Testis (tissue), 3 donors: ENCODE data around the gene RPA1. TPM values are rescaled to one million over a fixed set of nuclear protein-coding genes. Genes with fewer than 3 reads are reported as not detected.
"Not testable (repeated sequence)": the region's sequence is repeated elsewhere in the genome, so short reads cannot be mapped to it uniquely, and the experiment has no call there.

Experiments
- DNase-seq: peaks from one replicate; pipeline ENCODE4 v3.0.0-alpha.2; 2019
- H3K27ac ChIP-seq, 2 donors: fragments of 200-600 bp; sonication (generic); one replicate each; pipeline ENCODE4 v1.5.1; 2019
- H3K27me3 ChIP-seq: fragments of 200-600 bp; sonication (generic); one replicate; pipeline ENCODE4 v1.5.1; 2019
- H3K36me3 ChIP-seq: fragments of 200-600 bp; sonication (generic); one replicate; pipeline ENCODE4 v1.5.1; 2017; ENCODE audit warnings: low read depth; ENCODE audit errors: missing control alignments
- H3K4me1 ChIP-seq: fragments of 200-600 bp; sonication (generic); one replicate; pipeline ENCODE4 v1.5.1; 2019
- H3K4me3 ChIP-seq, 2 donors: fragments of 200-600 bp; sonication (generic); one replicate each; pipeline ENCODE4 v1.5.1; 2017 to 2019
- H3K9me3 ChIP-seq: fragments of 200-600 bp; sonication (generic); one replicate; pipeline ENCODE4 v1.5.1; 2017
- CTCF ChIP-seq, 3 experiments: fragments of 450-650 bp in 2 of 3; fragments of 200-600 bp in 1 of 3; sonication (generic) in 1 of 3; IDR thresholded peaks; one replicate each; pipeline ENCODE4 v1.5.1; 2016 to 2019; ENCODE audit warnings: antibody characterized with exemption in 3 of 3, mild to moderate bottlenecking in 2 of 3, moderate library complexity in 1 of 3
- POLR2A ChIP-seq: fragments of 450-650 bp; IDR thresholded peaks from one replicate; pipeline ENCODE4 v1.6.1; 2017; ENCODE audit warnings: antibody characterized with exemption, mild to moderate bottlenecking, moderate library complexity
- WGBS, 2 donors: methylation state at CpG; one replicate each; pipeline ENCODE4 v1.1.5; 2018; 5-methylcytosine and 5-hydroxymethylcytosine counted together
- intact Hi-C: fragments of 100-400 bp; cut with DNase I; formaldehyde crosslinking; loops from one replicate; pipeline ENCODE4 v1.15.1; 2023; ENCODE audit warnings: low total_unique reads
- polyA plus RNA-seq: library from polyadenylated mRNA; stranded (reverse); fragments of 350-450 nt; fragmentation: Illumina TruSeq; extraction: RNeasy Lipid Tissue Mini Kit (QIAGEN cat#74804); gene quantifications from one replicate; pipeline ENCODE4 v1.2.3, GENCODE V29; 2014; ENCODE audit warnings: low read depth, low replicate concordance; ENCODE audit not compliant: insufficient read depth
- total RNA-seq, 2 donors: library from RNA; depleted of rRNA; stranded (reverse); fragments of >200 nt; gene quantifications; one replicate each; pipeline ENCODE4 v1.2.3, GENCODE V29; 2016

The RPA1 gene
- total and polyA plus RNA-seq, 3 donors from 2014 or later = 31.7 to 52.9 (median 36.4) TPM

GRCh38 chr17:1847191-1847590 lies 17.4 kb downstream of the RPA1 start:
- no peaks in the 10 kb centered on the region for H3K36me3 ChIP-seq

GRCh38 chr17:1852327-1852726 lies 22.5 kb downstream of the RPA1 start:
- Histone ChIP-seq H3K36me3 (no peaks in the 10 kb centered on the region), H3K4me1 (no peaks in the 10 kb centered on the region), H3K27ac (no peak overlapping the region), H3K27me3 (no peaks in the 10 kb centered on the region), H3K9me3 (no peaks in the 10 kb centered on the region), H3K4me3 (no peak overlapping the region)
- intact Hi-C loops = no loop called here
- DNase-seq = no peak
- 64 to 78% methylated on average over 6 of the region's 6 CpGs for WGBS, 2 donors
- TF ChIP-seq CTCF (IDR thresholded peaks at IDR 0.05) = no peak
- TF ChIP-seq POLR2A = no peak

More at GRCh38 chr17:1847191-1847590, 17.4 kb downstream of the RPA1 start:
- no peaks in the 10 kb centered on the region for H3K4me1 ChIP-seq
- TF ChIP-seq CTCF (IDR thresholded peaks at IDR 0.05) (no peak), POLR2A (no peak)
- H3K4me3 ChIP-seq = no peak overlapping the region
- no peak overlapping the region for H3K27ac ChIP-seq
- H3K9me3 ChIP-seq = no peaks in the 10 kb centered on the region
- intact Hi-C loops = no loop called here
- H3K27me3 ChIP-seq = no peaks in the 10 kb centered on the region
- WGBS, 2 donors = 84 to 98% methylated on average over 3 of the region's 3 CpGs
- no peak for DNase-seq

- Histone ChIP-seq H3K27me3 (no peaks in the 10 kb centered on the region), H3K4me3 (no peak overlapping the region), H3K9me3 (no peaks in the 10 kb centered on the region), H3K36me3 (no peaks in the 10 kb centered on the region), H3K27ac (no peak overlapping the region), H3K4me1 (no peaks in the 10 kb centered on the region)
- TF ChIP-seq POLR2A (no peak), CTCF (IDR thresholded peaks at IDR 0.05) (no peak)
- no peak for DNase-seq
- intact Hi-C loops = no loop called here
- 89 to 90% methylated on average over 3 of the region's 3 CpGs for WGBS, 2 donors
Measured at GRCh38 chr17:1853698-1854097, 23.9 kb downstream of the RPA1 start.

GRCh38 chr17:1856462-1856861 lies 26.7 kb downstream of the RPA1 start:
- H3K9me3 ChIP-seq, intact Hi-C loops, H3K4me3 ChIP-seq, DNase-seq, H3K27ac ChIP-seq, H3K27me3 ChIP-seq, H3K36me3 ChIP-seq, H3K4me1 ChIP-seq: not testable (repeated sequence)
- 92 to 95% methylated on average over 8 of the region's 8 CpGs for WGBS, 2 donors

GRCh38 chr17:1860978-1861377 lies 31.2 kb downstream of the RPA1 start:
- H3K4me3 ChIP-seq = no peak overlapping the region
- no peaks in the 10 kb centered on the region for H3K27me3 ChIP-seq
- H3K4me1 ChIP-seq = no peaks in the 10 kb centered on the region
- no peak for DNase-seq
- peak overlapping the region; percentile 8 to 21 for H3K27ac ChIP-seq
- 85 to 87% methylated on average over 11 of the region's 11 CpGs for whole genome bisulfite sequencing, 2 donors
- intact Hi-C loops = no loop called here
- no peaks in the 10 kb centered on the region for H3K9me3 ChIP-seq
- H3K36me3 ChIP-seq = no peaks in the 10 kb centered on the region
- TF ChIP-seq CTCF (IDR thresholded peaks at IDR 0.05) = no peak
- TF ChIP-seq POLR2A = no peak
